HG03039 (cell line): ENCODE results near the gene TCEAL9.
A peak's percentile ranks its signal among the peaks of the same experiment; 100 is the strongest.
"Not testable (repeated sequence)": the region's sequence is repeated elsewhere in the genome, so short reads cannot be mapped to it uniquely, and the experiment has no call there.

ENCODE experiments used
- ATAC-seq: cut with Tn5 transposase; IDR thresholded peaks from one replicate; pipeline ENCODE4 v1.9.1; 2021; ENCODE audit warnings: mild to moderate bottlenecking, moderate library complexity; ENCODE audit not compliant: unreplicated experiment

Gene TCEAL9, protein sequence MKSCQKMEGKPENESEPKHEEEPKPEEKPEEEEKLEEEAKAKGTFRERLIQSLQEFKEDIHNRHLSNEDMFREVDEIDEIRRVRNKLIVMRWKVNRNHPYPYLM

GRCh38 chrX:103356130-103356798 is at the start of gene TCEAL9:
TCEAL9 (plus strand) TSS chrX:103356506; CDS start chrX:103357685, 1,179 bp downstream.
- ATAC-seq = no peak

GRCh38 chrX:103309860-103310554 is 46.3 kb upstream of the TCEAL9 start:
- ATAC-seq = no peak

DNA sequence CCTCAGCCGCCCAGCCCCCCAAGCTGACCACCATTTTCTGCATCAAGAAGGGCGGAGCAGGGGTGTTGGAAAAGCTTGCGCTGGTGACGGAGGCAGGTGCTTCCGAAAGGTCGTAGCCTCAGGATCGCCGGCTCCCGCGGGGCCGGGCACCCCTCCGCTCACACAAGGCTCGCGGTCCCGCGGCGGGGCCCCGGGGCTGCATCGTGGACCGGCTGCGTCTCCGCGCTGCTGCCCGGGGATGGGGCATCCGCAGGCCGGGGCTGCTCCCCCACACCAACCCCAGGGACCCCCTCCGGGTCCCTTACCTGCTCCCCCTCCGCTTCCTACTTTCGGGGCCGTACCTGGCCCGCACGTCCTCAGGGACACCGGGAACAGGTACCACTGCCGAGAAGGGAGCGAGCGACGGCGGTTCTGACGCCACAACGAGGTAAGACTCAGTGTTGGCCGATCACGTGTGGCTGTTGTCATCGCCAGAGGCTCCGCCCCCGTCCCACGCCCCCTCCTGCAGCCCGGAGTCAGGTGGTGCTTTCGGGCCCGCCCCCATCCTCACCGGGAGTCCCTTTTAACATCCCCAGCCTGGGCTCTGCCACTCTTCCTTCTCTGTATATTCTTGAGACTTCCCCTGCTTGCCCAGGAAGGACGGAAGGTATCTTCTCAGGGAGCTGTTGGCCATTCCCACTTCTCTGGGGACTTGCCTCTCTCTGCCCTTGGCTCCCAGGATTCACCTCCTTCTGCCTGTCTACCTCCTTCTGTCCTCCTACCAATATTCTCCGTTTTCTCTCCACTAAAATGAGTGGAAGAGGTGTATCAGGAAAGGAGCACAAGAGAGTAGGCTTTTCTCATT is 45.5 kb upstream of the TCEAL9 start, which contains the start of gene BEX2:
BEX2 (minus strand) TSS at position 436 of the 844 bp plus-strand sequence. CDS start 1,014 bp downstream, outside the sequence.
- peak; percentile 99 for ATAC-seq

- no peak for ATAC-seq
Measured at GRCh38 chrX:103311399-103311780, 44.9 kb upstream of the TCEAL9 start.

- no peak for ATAC-seq
Measured at GRCh38 chrX:103329991-103330390, 26.3 kb upstream of the TCEAL9 start, which contains the start of gene TCEAL7. TCEAL7 (plus strand) TSS chrX:103330239; CDS start chrX:103331404, 1,165 bp downstream.

- ATAC-seq = no peak
Measured at GRCh38 chrX:103330681-103331288, 25.5 kb upstream of the TCEAL9 start.

GRCh38 chrX:103338663-103339062 is 17.6 kb upstream of the TCEAL9 start:
- ATAC-seq = no peak

DNA sequence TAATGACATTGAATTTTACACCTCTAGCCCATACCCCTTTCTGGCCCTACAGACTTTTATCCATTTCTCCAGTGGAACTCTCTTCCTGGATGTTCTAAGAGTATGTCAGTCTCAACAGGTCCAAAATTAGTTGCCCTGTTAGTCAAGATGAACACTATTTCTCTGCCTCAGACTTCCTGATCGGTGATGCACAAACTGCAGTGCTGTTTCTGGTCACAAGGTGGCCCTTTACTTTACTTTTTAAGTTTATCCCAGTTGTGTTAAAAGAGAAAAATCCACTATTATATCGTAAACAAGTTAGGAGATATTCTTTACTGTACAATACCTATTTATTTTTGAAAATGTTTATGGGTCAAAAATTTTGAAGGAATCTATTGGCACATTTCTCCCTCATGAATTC is 13.2 kb upstream of the TCEAL9 start:
- no peak for ATAC-seq

DNA sequence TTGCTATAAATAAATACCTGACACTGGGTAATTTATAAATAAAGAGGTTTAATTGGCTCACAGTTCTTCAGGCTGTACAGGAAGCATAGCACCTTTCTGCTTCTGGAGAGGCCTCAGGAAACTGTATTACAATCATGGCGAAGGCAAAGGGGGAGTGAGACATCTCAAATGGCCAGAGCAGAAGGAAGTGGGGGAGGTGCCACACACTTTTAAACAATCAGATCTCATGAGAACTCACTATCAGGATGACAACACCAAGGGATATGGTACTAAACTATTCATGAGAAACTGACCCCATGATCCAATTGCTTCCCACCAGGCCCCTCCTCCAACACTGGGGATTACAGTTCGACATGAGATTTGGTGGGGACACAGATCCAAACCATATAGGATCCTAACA is 11.7 kb upstream of the TCEAL9 start:
- no peak for ATAC-seq

- ATAC-seq = no peak
Measured at GRCh38 chrX:103347682-103348397, 8.5 kb upstream of the TCEAL9 start.

- no peak for ATAC-seq
Measured at GRCh38 chrX:103356858-103357257, 552 bp downstream of the TCEAL9 start.

GRCh38 chrX:103357871-103358270 is 1.6 kb downstream of the TCEAL9 start:
- ATAC-seq = no peak

GRCh38 chrX:103359605-103360004 is 3.3 kb downstream of the TCEAL9 start:
- ATAC-seq = not testable (repeated sequence)

DNA sequence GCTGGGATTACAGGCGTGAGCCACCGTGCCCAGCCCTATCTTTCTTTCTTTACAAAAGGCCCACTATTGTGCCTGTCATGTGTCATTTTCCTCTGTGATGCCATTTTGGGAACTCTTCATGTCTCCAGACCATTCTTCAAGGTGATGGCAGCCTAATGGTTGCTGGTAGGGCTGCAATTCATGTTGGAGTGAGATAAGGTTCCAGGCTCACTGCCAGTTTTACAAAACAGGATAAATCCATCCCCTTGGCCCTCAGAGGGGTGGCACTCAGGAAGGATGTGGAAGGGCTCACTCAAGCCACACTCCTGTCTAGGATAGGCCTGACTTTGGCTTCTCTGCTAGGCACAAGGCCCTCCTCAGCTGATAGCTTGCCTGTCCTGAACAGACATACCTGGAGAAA is 3.8 kb downstream of the TCEAL9 start:
- no peak for ATAC-seq

GRCh38 chrX:103360916-103361315 is 4.6 kb downstream of the TCEAL9 start:
- ATAC-seq = no peak

GRCh38 chrX:103361798-103362197 is 5.5 kb downstream of the TCEAL9 start:
- ATAC-seq = no peak

- ATAC-seq = no peak
Measured at GRCh38 chrX:103362474-103362873, 6.2 kb downstream of the TCEAL9 start.

DNA sequence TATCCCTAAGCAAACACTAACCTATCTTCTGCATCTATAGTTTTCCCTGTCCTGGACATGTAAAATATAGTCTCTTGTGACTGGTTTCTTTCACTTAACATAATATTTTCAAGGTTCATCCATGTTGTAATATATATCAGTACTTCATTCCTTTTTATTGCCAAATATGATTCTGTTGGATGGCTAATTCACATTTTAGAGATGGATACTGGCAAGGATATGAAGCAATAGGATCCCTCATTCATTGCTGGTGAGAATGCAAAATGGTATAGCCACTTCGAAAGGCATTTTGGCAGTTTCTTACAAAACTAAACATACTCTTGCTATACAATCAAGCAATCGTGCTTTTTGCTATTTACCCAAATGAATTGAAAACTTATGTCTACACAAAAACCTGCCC is 6.7 kb downstream of the TCEAL9 start:
- ATAC-seq = no peak

GRCh38 chrX:103367502-103367901 is 11.2 kb downstream of the TCEAL9 start:
- ATAC-seq = no peak

GRCh38 chrX:103369479-103369878 is 13.2 kb downstream of the TCEAL9 start:
- no peak for ATAC-seq
